HFFc6 (cell line): Measurements from ENCODE around the gene PKP3. TPM values are rescaled to one million over a fixed set of nuclear protein-coding genes. Genes with fewer than 3 reads are reported as not detected.

Source experiments
- DNase-seq: peaks from one replicate; pipeline ENCODE4 v3.0.0-alpha.2; 2018
- H3K27ac Mint-ChIP-seq: 2 replicates; pipeline ENCODE4 v1.8.0; 2020; ENCODE audit warnings: mild to moderate bottlenecking, mixed read lengths
- H3K27me3 Mint-ChIP-seq: 2 replicates; pipeline ENCODE4 v1.8.0; 2021; ENCODE audit warnings: mild to moderate bottlenecking, moderate library complexity, mixed read lengths; ENCODE audit not compliant: insufficient read depth
- H3K36me3 Mint-ChIP-seq: 2 replicates; pipeline ENCODE4 v1.8.0; 2021; ENCODE audit warnings: low read depth, mixed read lengths
- H3K4me1 Mint-ChIP-seq: 2 replicates; pipeline ENCODE4 v1.8.0; 2020; ENCODE audit warnings: low read depth, mixed read lengths
- H3K4me3 Mint-ChIP-seq: 2 replicates; pipeline ENCODE4 v1.8.0; 2020; ENCODE audit warnings: mild to moderate bottlenecking, moderate library complexity, mixed read lengths
- H3K9me3 Mint-ChIP-seq: 2 replicates; pipeline ENCODE4 v1.8.0; 2020; ENCODE audit warnings: mild to moderate bottlenecking, mixed read lengths
- CTCF ChIP-seq: fragments of 200-600 bp; sonication (generic); IDR thresholded peaks from 2 replicates; pipeline ENCODE4 v1.5.0; 2021; ENCODE audit warnings: antibody characterized with exemption, mild to moderate bottlenecking
- total RNA-seq, 6 experiments: library from RNA; stranded (reverse); fragmentation: NEBNext Ultra II Directional; extraction: Animal tissue kit (Norgen Biotek cat#: 25700); gene quantifications; 2 replicates in 1 of 6; 3 replicates in 5 of 6; pipeline ENCODE4 v1.2.3, GENCODE V29; 2021

The PKP3 gene
- total RNA-seq, 6 experiments from 2014 or later, result 2.5 to 3.3 (median 2.9) TPM

DNA sequence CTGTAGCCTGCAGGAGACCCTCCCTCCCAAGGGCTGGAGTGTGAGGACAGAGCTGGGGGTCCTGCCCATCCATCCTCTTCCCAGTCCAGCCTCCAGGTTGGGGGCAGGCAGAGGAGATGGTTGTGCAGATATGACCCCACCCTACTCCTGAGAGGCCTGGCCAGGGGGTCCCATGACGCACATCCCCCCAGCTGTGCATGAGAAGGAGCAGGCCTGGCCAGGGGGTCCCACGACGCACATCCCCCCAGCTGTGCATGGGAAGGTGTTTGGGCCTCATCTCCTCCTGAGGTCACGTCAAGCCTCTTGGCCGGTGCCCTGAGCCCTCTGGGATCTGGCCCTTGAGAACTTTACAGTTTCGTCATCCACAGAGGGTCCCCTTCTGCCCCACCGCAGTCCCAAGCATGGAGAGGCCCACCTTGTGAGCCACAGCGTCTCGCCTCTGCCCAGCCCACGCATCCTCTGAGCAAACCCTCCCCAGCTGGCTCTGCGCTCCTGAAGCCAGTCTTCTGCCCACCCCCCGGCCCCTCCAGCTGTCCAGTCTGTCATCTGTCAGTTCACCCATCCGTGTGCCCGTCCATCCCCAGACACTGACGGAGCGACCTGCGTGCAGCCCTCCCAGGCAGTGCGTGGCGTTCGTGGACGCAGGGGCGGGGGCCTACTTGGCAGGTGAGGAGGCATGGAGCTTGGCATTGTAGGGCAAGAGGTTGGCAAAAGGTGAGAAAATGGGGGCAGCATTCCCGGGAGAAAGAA lies 45.5 kb downstream of the PKP3 start:
- TF ChIP-seq CTCF, result no peak
- Mint-ChIP-seq H3K9me3 (no peaks in the 10 kb centered on the region), H3K36me3 (no peaks in the 10 kb centered on the region), H3K27me3 (peaks cover 17% of the 10 kb centered on the region), H3K27ac (no peak overlapping the region), H3K4me1 (peaks cover 10% of the 10 kb centered on the region), H3K4me3 (no peak overlapping the region)
- DNase-seq, result no peak

GRCh38 chr11:440065-441042 lies 46.3 kb downstream of the PKP3 start:
- Mint-ChIP-seq H3K4me1 (peaks cover 11% of the 10 kb centered on the region), H3K4me3 (no peak overlapping the region), H3K9me3 (no peaks in the 10 kb centered on the region), H3K36me3 (no peaks in the 10 kb centered on the region), H3K27ac (no peak overlapping the region), H3K27me3 (peaks cover 17% of the 10 kb centered on the region)
- 0 out of 2 replicates have a peak, but pooled peaks have one; percentile 14 for TF ChIP-seq CTCF
- DNase-seq, result no peak

GRCh38 chr11:441043-441417 lies 47.0 kb downstream of the PKP3 start:
- Mint-ChIP-seq H3K9me3 (no peaks in the 10 kb centered on the region), H3K27ac (no peak overlapping the region), H3K4me3 (no peak overlapping the region), H3K4me1 (peaks cover 11% of the 10 kb centered on the region), H3K36me3 (no peaks in the 10 kb centered on the region), H3K27me3 (peaks cover 17% of the 10 kb centered on the region)
- no peak for TF ChIP-seq CTCF
- DNase-seq, result no peak

GRCh38 chr11:441418-442274 lies 47.6 kb downstream of the PKP3 start, which contains the start of gene ANO9:
Gene ANO9, minus strand, starts transcription at chr11:442011. Its CDS starts 85 bp downstream, at chr11:441926.
- Mint-ChIP-seq H3K4me3 (no peak within 1 kb of the TSS), H3K27me3 (peaks cover 17% of the 10 kb centered on the region), H3K4me1 (peaks cover 11% of the 10 kb centered on the region), H3K27ac (no peak within 1 kb of the TSS), H3K9me3 (no peaks in the 10 kb centered on the region), H3K36me3 (no peaks in the 10 kb centered on the region)
- DNase-seq, result no peak
- TF ChIP-seq CTCF, result no peak

GRCh38 chr11:442611-443081 lies 48.6 kb downstream of the PKP3 start:
- peaks cover 11% of the 10 kb centered on the region for H3K4me1 Mint-ChIP-seq
- no peak overlapping the region for H3K4me3 Mint-ChIP-seq
- no peak for DNase-seq
- H3K27me3 Mint-ChIP-seq, result peaks cover 17% of the 10 kb centered on the region
- no peaks in the 10 kb centered on the region for H3K36me3 Mint-ChIP-seq
- TF ChIP-seq CTCF, result no peak
- no peaks in the 10 kb centered on the region for H3K9me3 Mint-ChIP-seq
- no peak overlapping the region for H3K27ac Mint-ChIP-seq
